ENCODE results near the gene CYP4F2.
"Not testable (repeated sequence)": the region's sequence is repeated elsewhere in the genome, so short reads cannot be mapped to it uniquely, and the experiment has no call there.

Gene CYP4F2, protein sequence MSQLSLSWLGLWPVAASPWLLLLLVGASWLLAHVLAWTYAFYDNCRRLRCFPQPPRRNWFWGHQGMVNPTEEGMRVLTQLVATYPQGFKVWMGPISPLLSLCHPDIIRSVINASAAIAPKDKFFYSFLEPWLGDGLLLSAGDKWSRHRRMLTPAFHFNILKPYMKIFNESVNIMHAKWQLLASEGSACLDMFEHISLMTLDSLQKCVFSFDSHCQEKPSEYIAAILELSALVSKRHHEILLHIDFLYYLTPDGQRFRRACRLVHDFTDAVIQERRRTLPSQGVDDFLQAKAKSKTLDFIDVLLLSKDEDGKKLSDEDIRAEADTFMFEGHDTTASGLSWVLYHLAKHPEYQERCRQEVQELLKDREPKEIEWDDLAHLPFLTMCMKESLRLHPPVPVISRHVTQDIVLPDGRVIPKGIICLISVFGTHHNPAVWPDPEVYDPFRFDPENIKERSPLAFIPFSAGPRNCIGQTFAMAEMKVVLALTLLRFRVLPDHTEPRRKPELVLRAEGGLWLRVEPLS

DNA sequence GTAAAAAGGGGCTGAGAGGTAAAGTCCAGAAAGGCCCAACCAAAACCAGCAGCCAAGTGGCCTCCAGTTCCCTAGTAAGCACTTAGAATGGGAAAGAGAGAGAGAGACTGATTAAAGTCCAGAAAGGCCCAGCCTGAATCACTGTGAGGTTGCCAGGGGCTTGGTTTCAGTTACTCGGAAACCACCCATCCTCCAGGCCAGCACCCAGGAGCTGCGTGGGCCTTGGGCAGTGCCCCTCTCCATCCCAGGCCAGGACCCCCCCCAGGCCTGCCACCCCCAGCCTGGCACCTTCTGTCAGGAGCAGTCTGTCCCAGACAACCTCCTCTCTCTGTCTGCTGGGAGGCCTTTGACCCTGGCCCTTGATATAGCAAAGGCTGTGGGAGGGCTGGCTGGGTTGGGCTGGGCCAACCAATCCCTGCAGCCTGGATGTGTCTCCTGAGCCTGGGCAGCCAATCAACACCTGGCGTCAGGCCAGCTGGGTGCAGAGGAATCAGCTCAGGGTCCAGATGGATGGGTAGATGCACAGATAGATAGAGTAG lies at the start of gene CYP4F2:
CYP4F2 (minus strand) TSS at position 337 of the 539 bp plus-strand sequence. CDS start 463 bp downstream, outside the sequence.
- no peaks in the 10 kb centered on the region for H3K36me3 Mint-ChIP-seq
- H3K27me3 Mint-ChIP-seq = peaks cover 20% of the 10 kb centered on the region
- peaks cover 11% of the 10 kb centered on the region for H3K4me1 Mint-ChIP-seq (ENCODE audit: low read depth)
- H3K4me3 Mint-ChIP-seq = no peak within 1 kb of the TSS
- H3K9me3 Mint-ChIP-seq (ENCODE audit: low read depth) = no peaks in the 10 kb centered on the region
- H3K27ac Mint-ChIP-seq = no peak within 1 kb of the TSS

DNA sequence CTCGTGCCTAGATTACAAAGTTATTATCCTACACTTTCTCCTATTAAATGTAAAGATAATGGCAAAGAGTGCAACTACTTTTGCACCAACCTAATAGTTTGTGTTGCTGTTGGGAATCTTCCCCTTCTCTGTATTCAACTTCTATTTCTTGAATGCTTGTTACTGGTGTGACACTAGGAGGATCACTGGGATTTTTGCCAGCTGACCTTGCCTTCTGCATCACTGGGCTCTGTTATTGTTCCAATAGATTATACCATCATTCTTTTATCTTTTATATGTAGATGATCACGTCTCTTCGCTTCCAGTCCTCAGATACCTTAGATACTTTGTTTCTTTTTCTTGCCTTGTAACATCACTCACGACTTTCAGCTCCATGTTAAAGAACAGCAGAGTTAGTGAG lies 47.4 kb upstream of the CYP4F2 start:
- Mint-ChIP-seq H3K9me3 (ENCODE audit: low read depth) (peaks cover 9% of the 10 kb centered on the region), H3K36me3 (peaks cover 8% of the 10 kb centered on the region), H3K27me3 (peaks cover 35% of the 10 kb centered on the region), H3K4me1 (ENCODE audit: low read depth) (no peaks in the 10 kb centered on the region), H3K4me3 (no peak overlapping the region), H3K27ac (no peak overlapping the region)

DNA sequence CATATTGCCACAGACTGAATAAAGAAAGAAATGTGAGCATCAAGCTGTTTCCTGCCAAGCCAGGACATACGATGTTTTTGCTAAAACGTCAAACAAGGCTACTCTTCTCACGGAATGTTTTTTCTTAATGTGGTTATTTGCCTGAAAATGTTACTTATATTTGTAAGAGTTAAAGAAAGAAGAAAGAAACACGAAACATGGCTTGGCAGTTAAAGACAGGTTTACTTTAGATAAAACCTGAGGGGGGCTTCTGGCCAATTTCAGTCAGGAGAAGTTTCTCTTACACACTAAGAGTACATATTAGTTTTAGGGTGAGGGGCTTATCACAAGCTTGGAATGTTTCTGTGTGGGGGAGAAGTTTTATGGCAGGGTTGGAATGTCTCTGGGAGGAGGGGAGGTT lies 46.5 kb upstream of the CYP4F2 start:
- Mint-ChIP-seq H3K9me3 (ENCODE audit: low read depth) (peaks cover 6% of the 10 kb centered on the region), H3K4me1 (ENCODE audit: low read depth) (no peaks in the 10 kb centered on the region)

DNA sequence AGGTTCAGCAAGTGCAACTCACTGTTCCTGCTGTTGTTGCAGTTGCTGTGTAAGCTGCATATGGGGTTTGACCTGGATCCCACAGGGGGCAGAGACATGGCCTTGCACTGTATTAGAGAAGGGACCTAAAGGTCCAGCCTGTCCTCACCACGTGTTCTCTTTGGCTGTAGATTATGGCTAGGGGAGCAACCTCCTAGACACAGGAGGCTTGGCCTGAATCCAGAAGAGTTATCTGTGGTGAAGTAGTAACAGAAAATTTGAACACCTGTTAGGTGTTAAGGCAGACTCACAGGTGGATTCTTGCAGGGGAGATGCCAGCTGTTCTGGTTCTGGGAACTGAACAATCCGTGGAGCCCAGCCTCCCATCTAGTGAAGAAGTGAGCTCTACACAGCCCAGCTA lies 39.9 kb upstream of the CYP4F2 start:
- no peaks in the 10 kb centered on the region for H3K4me1 Mint-ChIP-seq (ENCODE audit: low read depth)
- H3K27me3 Mint-ChIP-seq = peaks cover 10% of the 10 kb centered on the region
- H3K9me3 Mint-ChIP-seq (ENCODE audit: low read depth) = no peaks in the 10 kb centered on the region
- no peak overlapping the region for H3K4me3 Mint-ChIP-seq
- H3K36me3 Mint-ChIP-seq = no peaks in the 10 kb centered on the region
- H3K27ac Mint-ChIP-seq = no peak overlapping the region

More for the DNA sequence above, 46.5 kb upstream of the CYP4F2 start:
- H3K4me3 Mint-ChIP-seq = no peak overlapping the region
- H3K27ac Mint-ChIP-seq = no peak overlapping the region
- peaks cover 8% of the 10 kb centered on the region for H3K36me3 Mint-ChIP-seq
- H3K27me3 Mint-ChIP-seq = peaks cover 32% of the 10 kb centered on the region

DNA sequence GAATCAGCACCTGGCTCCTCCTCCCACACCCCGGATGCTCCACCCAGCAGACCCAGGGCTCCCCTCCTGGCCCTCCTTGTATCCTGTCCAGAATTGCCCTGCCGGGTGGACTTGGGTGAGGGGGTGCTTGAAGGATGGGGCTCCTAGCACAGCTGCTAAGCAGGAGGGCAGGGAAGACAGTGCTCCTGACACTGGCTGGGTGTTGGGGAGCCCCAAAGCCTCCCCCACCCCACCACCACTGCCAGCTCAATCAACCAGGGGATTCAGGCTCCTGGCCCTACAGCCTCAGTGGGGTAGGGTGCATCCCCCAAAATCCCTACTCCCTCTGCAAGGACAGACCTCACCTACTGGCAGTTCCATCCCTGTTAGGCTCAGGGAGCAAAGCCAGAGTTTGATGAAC lies 39.1 kb upstream of the CYP4F2 start:
- Mint-ChIP-seq H3K4me3 (no peak overlapping the region), H3K36me3 (no peaks in the 10 kb centered on the region), H3K4me1 (ENCODE audit: low read depth) (no peaks in the 10 kb centered on the region), H3K9me3 (ENCODE audit: low read depth) (no peaks in the 10 kb centered on the region), H3K27ac (no peak overlapping the region), H3K27me3 (peaks cover 7% of the 10 kb centered on the region)

DNA sequence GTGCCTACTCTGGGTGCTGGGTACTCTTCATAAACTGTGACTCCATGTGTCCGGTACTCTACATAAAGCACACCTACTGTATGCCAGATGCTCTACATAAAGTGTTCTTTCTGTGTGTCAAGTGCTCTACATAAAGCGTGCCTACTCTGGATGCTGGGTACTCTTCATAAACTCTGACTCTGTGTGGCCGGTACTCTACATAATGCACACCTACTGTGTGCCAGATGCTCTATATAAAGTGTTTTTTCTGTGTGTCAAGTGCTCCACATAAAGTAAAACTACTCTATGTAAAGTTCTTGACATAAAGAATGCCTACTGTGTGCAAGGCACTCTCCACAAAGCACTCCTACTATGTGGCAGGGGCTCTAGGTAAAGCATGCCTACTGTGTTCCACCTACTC lies 38.3 kb upstream of the CYP4F2 start:
- H3K4me3 Mint-ChIP-seq = no peak overlapping the region
- no peaks in the 10 kb centered on the region for H3K4me1 Mint-ChIP-seq (ENCODE audit: low read depth)
- H3K9me3 Mint-ChIP-seq (ENCODE audit: low read depth) = no peaks in the 10 kb centered on the region

DNA sequence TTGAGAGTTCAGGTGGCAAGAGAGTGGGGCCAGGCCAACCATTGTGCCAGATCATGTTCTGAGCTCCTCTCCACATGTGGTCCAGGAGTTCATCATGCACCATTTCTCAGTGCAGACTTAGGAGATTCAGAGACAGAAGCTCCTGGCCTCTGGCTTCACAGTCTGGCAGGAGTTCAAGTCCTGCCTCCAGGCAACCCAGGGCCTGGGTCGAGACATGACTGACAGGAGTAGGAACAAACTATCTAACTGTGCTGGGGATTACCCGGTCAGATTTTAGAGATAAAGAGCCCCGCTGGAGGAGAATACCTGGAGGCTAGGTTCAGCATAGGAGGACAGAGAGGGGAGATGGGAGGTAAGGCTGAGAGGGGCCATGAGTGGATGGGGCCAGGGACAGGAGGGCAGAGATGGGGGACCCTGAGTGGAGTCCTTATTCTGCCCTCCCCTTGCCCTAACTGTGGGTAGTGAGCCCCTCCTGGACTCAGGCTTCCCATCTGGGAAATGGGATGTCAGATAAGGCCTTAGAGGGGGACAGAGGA lies 37.4 kb upstream of the CYP4F2 start:
- Mint-ChIP-seq H3K27ac (no peak overlapping the region), H3K4me3 (no peak overlapping the region), H3K9me3 (ENCODE audit: low read depth) (no peaks in the 10 kb centered on the region), H3K36me3 (no peaks in the 10 kb centered on the region), H3K4me1 (ENCODE audit: low read depth) (no peaks in the 10 kb centered on the region), H3K27me3 (peaks cover 8% of the 10 kb centered on the region)

More for the DNA sequence above, 38.3 kb upstream of the CYP4F2 start:
- H3K27ac Mint-ChIP-seq = no peak overlapping the region
- peaks cover 7% of the 10 kb centered on the region for H3K27me3 Mint-ChIP-seq
- H3K36me3 Mint-ChIP-seq = no peaks in the 10 kb centered on the region

DNA sequence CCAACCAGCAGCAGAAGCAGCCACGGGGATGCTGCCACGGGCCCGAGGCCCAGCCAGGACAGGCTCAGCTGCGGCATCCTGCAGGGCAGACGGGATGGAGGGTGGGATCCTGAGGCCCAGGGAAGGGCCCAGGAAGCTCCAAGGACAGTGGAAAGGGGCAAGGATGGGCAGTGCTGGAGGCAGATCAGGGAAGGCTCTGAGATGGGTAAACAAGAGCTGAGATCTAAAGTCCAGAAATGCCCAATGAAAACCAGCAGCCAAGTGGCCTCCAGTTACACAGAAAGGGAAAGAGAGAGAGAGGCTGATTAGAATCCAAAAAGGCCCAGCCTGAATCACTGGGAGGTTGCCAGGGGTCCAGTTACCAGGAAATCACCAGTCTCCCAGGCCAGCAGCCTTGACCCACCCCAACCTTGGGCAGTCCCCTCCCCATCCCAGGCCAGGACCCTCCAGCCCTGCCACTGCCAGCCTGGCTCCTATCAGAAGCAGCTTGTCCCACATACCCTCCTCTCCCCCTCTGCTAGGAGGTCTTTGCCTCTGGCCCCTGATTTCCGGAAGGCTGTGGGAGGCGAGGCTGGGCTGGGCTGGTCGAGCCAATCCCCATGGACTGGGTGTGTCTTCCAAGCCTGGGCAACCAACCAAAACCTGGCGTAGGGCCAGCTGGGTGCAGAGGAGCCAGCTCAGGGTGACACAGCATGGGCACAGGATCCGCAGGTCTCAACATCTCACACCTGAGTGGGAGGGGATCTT lies 36.6 kb upstream of the CYP4F2 start, which contains the start of gene CYP4F11:
CYP4F11 (minus strand) TSS at position 198 of the 747 bp plus-strand sequence; CDS start at position 77, 121 bp downstream.
- Mint-ChIP-seq H3K9me3 (ENCODE audit: low read depth) (no peaks in the 10 kb centered on the region), H3K4me3 (no peak within 1 kb of the TSS), H3K27me3 (peaks cover 11% of the 10 kb centered on the region), H3K36me3 (no peaks in the 10 kb centered on the region), H3K27ac (no peak within 1 kb of the TSS), H3K4me1 (ENCODE audit: low read depth) (no peaks in the 10 kb centered on the region)

DNA sequence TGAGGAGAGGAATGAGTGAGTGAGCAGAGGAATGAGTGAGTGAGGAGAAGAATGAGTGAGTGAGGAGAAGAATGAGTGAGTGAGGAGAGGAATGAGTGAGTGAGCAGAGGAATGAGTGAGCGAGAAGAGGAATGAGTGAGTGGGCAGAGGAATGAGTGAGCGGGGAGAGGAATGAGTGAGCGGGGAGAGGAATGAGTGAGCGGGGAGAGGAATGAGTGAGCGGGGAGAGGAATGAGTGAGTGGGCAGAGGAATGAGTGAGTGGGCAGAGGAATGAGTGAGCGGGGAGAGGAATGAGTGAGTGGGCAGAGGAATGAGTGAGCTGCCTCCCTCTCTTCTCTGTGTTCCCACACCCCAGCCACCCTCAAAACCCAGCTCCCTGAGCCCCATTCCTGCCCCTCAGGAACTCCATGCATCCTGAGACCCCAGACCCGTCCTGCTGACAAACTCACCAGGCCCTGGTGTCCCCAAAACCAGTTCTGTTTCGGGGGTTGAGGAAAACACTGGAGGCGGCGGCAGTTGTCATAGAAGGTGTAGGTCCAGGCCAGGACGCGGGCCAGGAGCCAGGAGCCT lies 36.0 kb upstream of the CYP4F2 start:
- not testable (repeated sequence) for H3K4me1 Mint-ChIP-seq (ENCODE audit: low read depth); H3K27ac Mint-ChIP-seq; H3K9me3 Mint-ChIP-seq (ENCODE audit: low read depth); H3K36me3 Mint-ChIP-seq; H3K4me3 Mint-ChIP-seq
- peaks cover 16% of the 10 kb centered on the region for H3K27me3 Mint-ChIP-seq

DNA sequence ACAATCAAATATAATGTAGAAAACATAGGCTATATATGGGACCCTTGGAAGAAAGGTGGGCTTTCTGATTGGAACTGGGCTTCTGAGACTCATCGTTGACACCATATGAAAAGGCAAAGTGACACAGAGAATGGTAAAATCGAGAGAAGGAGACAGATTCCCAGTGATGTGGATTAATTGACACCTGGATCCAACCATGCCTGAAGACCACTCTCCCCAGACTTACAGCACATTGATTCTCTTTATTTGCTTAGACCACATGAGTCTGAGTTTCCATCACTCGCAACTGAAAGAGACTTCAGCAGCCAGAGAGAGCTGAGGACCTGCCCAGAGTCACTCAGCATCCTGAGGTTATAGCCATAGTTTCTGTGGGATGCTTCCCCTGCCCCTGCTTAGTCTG lies 30.4 kb upstream of the CYP4F2 start:
- no peaks in the 10 kb centered on the region for H3K9me3 Mint-ChIP-seq (ENCODE audit: low read depth)
- H3K36me3 Mint-ChIP-seq = no peaks in the 10 kb centered on the region
- H3K4me3 Mint-ChIP-seq = no peak overlapping the region
- peaks cover 48% of the 10 kb centered on the region for H3K27me3 Mint-ChIP-seq
- H3K27ac Mint-ChIP-seq = no peak overlapping the region
- H3K4me1 Mint-ChIP-seq (ENCODE audit: low read depth) = no peaks in the 10 kb centered on the region

DNA sequence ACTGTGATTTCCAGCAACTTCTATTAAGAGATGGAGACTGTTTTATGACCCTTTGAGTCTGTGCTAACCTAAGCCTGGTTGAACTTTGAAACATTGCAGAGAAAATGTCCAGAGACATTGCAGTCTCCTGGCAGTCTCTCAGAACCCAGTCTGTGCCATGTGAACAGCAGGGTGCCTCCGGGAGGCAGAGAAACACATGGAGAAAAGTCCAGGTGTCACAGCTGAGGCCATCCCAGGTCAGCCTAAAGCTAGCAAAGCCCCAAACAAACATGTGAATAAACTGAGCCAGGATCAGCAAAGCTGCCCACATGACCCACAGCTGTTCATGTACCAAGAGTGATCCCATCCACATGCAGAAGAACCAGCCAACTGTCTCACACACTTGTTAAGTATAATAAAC lies 28.6 kb upstream of the CYP4F2 start:
- Mint-ChIP-seq H3K36me3 (no peaks in the 10 kb centered on the region), H3K4me1 (ENCODE audit: low read depth) (no peaks in the 10 kb centered on the region), H3K4me3 (no peak overlapping the region), H3K9me3 (ENCODE audit: low read depth) (no peaks in the 10 kb centered on the region), H3K27ac (no peak overlapping the region), H3K27me3 (peaks cover 48% of the 10 kb centered on the region)

DNA sequence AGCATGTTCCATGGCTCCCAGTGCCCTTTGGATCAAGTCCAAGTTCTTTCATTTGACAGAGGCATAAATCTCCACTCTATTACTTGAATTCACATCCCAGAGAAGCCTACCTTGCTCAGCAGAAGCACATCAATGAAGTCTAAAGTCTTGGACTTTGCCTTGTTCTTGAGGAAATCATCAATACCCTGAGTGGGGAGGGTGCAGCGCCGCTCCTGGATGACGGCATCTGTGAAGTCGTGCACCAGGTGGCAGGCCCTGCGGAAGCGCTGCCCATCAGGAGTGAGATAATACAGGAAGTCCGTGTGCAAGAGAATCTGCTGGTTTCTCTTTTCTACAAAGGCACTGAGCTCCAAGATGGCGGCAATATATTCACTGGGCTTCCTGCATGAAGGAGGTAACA lies 25.8 kb upstream of the CYP4F2 start:
- Mint-ChIP-seq H3K4me1 (ENCODE audit: low read depth) (no peaks in the 10 kb centered on the region), H3K9me3 (ENCODE audit: low read depth) (no peaks in the 10 kb centered on the region), H3K4me3 (no peak overlapping the region)

DNA sequence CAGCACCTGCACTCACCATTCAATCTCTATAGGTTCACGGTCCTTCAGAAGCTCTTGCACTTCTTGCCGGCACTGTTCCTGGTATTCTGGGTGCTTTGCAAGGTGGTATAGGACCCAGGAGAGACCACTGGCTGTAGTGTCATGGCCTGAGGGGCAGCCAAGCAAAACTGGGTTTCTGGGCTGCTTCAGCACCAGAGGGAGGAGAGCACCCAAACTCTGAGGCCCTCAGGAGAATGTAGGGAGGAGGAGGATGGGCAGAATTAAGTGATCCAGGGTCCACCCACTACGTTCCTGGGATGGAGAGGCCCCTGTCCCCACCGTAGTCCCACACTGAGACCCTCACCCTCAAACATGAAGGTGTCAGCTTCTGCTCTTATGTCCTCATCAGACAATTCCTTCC lies 24.1 kb upstream of the CYP4F2 start:
- Mint-ChIP-seq H3K27ac (no peak overlapping the region), H3K27me3 (peaks cover 41% of the 10 kb centered on the region), H3K4me1 (ENCODE audit: low read depth) (no peaks in the 10 kb centered on the region), H3K36me3 (no peaks in the 10 kb centered on the region), H3K4me3 (no peak overlapping the region), H3K9me3 (ENCODE audit: low read depth) (no peaks in the 10 kb centered on the region)

More for the DNA sequence above, 25.8 kb upstream of the CYP4F2 start:
- H3K27me3 Mint-ChIP-seq = peaks cover 38% of the 10 kb centered on the region
- no peak overlapping the region for H3K27ac Mint-ChIP-seq
- H3K36me3 Mint-ChIP-seq = no peaks in the 10 kb centered on the region

DNA sequence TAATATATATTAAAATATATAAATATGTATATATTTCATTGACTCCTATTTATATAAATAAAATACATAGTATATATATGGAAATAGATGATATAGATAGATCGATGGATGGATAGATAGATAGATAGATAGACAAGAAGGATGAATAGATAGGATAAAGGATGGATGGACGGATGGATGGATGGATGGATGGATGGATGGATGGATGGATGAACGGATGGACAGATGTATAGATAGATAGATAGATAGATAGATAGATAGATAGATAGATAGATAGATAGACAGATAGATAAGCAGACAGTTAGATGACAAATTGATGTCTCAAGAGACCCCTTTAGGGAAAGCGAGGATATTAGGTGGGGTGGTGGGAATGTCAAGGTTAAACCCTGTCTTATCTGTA lies 21.4 kb upstream of the CYP4F2 start:
- peaks cover 41% of the 10 kb centered on the region for H3K27me3 Mint-ChIP-seq
- H3K9me3 Mint-ChIP-seq (ENCODE audit: low read depth) = no peaks in the 10 kb centered on the region
- H3K27ac Mint-ChIP-seq = no peak overlapping the region
- H3K4me1 Mint-ChIP-seq (ENCODE audit: low read depth) = no peaks in the 10 kb centered on the region
- no peaks in the 10 kb centered on the region for H3K36me3 Mint-ChIP-seq
- no peak overlapping the region for H3K4me3 Mint-ChIP-seq

All from activated naive CD8-positive, alpha-beta T cell (primary cell).